CD4-positive, alpha-beta T cell treated with Interleukin-17A for 1 hour (primary cell): Measurements from ENCODE around the gene L1CAM.

Source experiments
- DNase-seq: peaks from one replicate; pipeline ENCODE4 v3.0.0-alpha.2; 2020

L1CAM gene

DNA sequence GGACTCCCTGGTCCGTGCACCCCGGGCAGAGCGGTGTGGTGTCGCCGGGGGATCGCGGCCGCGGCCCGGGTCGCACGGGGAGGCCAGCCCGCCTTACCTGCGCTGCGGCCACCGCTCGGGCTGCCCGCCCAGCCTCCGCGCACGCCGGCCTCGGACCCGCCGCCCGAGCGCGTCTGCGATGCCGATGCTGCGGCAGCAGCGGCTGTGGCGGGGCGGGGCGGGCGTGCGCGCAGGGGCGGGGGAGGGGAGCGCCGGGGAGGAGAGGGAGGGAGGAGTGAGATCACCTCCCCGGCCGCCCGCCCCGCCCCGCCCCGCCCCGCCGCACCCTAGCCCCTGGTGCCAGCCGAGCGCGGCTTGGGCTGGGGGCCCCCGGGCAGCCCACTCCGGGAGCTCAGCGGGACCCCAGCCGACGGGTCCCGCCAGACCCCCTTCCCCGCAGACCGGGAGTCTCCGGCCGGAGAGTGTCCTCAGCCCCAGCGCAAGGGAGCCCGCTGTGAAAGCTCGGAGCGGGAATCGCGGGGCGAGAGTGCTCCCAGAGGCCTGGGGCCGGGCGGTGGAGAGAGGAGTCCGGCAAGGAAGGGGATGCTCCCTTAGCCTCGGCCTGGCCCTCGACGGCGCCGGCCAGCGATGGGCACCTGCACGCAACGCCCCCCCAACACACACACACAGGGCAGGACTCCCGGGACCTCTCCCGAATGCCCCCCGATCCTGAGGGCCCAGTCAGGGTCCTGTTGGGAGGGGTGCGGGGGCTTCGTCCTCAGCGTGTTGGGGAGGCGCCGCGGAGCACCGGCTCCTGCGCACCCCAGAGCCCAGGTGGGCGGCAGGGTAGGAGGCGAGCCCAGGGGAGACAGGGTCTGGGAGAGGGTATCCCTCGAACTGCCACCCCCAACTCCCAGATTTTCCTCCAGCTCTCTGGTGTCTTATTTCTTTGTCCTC lies at the start of gene L1CAM:
Gene L1CAM, minus strand, starts transcription at position 206 of the 936 bp plus-strand sequence. CDS start 10,337 bp downstream, outside the sequence.
- DNase-seq = peak; percentile 27

GRCh38 chrX:153935326-153935851 lies 49.4 kb upstream of the L1CAM start:
- DNase-seq = no peak

- DNase-seq = peak; percentile 71
Measured at GRCh38 chrX:153934762-153935325, 48.9 kb upstream of the L1CAM start, which contains the start of gene NAA10. TSS of gene NAA10 (minus strand) at chrX:153935037. CDS start at chrX:153934904, 133 bp downstream.

- DNase-seq = no peak
Measured at GRCh38 chrX:153934148-153934761, 48.3 kb upstream of the L1CAM start.

DNA sequence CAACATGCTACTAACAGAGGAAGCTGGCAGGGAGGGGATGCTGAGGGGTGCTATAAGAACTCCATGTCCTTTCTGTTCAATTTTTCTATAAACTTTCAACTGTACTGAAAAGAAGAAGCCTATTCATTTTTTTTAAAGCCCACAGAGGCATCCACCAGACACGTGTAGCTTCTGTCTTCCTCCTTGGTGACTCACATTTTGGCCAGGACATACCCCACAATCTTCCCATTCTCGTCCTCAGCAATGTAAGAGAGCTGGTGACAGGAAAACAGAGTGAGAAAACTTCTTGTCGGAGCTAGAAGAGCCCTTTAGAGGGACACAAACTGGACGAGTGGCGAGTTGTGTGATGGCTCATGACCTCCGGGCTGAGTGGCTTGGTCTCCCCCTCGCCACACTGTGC lies 47.8 kb upstream of the L1CAM start:
- no peak for DNase-seq

DNA sequence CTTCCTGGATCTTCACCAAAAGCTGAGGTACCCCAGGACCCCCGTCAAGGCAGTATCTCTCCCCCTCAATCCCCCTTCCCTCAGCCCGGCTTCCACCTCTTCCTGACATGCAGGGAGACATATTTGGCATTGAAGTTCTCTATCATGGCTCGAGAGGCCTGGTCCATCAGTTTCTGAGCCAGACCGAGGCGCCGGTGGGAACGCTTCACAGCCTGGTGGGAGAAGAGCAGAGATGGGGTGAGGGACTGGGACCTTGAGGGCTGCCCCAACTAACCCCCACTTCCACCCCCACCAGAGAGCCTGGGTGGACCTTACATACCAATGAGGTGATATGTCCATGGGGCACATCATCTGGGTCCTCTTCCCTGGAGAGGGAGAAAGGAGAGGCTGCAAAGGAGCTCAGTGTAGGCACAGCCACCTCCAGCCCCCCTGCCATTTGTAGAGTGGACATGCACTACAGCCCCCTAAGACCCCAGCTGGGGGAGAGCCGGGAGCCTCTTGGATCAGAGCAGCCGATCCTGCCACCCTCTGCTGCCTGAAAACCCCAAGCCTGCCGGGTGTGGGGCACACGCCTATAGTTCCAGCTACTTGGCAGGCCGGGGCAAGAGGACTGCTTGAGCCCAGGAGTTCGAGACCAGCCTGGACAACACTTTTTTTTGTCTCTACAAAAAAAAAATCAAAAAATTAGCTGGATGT lies 46.4 kb upstream of the L1CAM start:
- no peak for DNase-seq

GRCh38 chrX:153931748-153932147 lies 45.8 kb upstream of the L1CAM start:
- no peak for DNase-seq

- DNase-seq = no peak
Measured at GRCh38 chrX:153931151-153931550, 45.2 kb upstream of the L1CAM start.

DNA sequence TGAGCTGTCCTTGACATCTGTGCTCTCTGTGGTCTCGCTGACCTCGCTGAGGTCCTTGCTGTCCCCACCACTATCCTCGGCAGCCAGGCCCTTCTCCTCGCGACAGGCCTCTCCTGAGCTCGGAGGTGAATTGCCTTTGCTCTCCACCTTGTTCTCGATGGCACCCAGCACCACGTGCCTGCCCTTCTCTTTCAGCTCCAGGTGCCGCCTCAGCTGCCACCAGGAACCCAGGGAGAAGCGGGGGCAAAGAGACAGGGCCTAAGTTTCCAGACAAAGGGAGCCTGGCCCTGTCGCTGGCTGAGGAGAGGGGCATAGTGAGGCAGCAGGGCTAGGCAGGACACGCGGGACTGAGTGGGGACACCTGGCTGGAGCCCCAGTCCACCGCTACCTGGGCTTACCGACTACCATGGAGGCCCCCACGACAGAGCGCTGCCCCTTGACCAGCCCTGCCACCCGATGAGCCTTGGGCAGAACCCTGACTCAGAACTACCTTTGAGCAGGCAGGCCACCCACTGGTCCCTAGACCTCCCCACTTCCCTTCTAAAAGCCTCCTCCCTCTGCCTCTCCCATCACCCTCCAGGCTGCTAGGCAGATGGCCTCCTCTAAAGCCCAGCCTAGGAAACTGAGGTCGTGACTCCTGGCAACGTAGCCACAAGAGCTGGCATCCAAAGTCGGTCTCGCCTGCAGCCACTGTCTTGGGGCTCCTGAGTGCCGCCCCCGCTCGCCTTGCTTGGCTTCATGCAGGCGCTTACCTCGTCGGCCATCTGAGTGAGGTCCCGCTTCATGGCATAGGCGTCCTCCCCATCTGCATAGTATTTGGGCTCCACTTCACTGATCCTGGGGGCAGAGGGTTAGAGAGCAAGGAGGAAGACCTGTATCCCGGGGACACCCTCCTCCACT lies 44.3 kb upstream of the L1CAM start:
- DNase-seq = no peak

- no peak for DNase-seq
Measured at GRCh38 chrX:153929576-153929975, 43.6 kb upstream of the L1CAM start.

DNA sequence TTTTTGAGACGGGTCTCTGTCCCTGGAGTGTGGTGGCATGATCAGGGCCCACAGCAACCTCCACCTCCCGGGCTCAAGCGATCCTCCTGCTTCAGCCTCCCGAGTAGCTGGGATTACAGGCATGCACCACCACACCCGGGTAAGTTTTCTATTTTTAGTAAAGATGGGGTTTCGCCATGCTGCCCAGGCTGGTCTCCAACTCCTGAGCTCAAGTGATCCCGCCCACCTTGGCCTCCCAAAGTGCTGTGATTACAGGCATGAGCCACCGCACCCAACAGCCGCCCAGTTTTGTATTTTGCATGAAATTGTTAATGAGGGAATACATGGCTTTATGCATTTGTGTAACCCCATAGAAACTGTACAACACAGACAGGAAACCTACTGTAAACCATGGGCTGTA lies 42.9 kb upstream of the L1CAM start:
- no peak for DNase-seq

DNA sequence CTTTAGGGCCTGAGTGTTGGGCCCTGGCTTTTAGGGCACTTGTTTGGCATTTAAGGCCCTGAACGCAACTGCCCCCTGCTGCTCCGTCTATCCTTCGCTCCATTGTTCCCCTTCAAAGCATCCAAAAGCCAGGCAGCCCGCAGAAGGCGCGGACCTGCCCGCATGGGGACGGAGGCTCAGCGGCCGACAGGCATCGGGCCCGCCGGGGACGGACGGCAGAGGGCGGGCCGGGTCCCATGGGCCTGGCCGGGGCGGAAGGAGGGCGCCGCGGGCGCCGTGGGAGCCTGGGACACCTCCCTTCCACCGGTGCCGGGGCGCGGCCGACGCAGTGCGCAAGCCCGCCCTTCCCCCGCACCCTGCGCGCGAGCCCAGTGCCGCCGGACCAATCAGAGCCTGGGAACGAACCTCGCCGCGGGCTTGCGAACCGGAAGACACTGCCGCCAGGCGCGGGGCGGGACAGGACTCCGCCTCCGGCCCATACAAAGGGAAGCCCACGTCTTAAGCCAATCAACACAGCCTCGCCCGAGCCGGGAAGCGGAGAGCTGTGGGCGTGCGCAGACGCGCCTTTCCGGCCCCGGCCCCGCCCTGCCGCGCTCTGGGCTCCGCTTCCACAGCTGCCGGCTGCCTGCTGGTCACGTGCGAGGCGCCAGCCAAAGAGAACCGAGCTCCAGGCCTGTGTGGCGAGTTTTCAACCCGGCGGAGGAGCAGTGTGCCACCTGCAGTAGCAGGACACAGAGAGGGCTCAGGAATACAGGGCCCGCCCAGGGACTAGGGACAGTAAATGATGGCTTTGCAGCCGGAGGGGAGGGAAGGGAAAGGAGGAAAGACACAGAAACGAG lies 42.2 kb upstream of the L1CAM start:
- DNase-seq = peak; percentile 96

- DNase-seq = no peak
Measured at GRCh38 chrX:153927672-153927921, 41.6 kb upstream of the L1CAM start.

- DNase-seq = peak; percentile 85
Measured at GRCh38 chrX:153926858-153927671, 41.1 kb upstream of the L1CAM start.

- DNase-seq = no peak
Measured at GRCh38 chrX:153926552-153926857, 40.5 kb upstream of the L1CAM start.

DNA sequence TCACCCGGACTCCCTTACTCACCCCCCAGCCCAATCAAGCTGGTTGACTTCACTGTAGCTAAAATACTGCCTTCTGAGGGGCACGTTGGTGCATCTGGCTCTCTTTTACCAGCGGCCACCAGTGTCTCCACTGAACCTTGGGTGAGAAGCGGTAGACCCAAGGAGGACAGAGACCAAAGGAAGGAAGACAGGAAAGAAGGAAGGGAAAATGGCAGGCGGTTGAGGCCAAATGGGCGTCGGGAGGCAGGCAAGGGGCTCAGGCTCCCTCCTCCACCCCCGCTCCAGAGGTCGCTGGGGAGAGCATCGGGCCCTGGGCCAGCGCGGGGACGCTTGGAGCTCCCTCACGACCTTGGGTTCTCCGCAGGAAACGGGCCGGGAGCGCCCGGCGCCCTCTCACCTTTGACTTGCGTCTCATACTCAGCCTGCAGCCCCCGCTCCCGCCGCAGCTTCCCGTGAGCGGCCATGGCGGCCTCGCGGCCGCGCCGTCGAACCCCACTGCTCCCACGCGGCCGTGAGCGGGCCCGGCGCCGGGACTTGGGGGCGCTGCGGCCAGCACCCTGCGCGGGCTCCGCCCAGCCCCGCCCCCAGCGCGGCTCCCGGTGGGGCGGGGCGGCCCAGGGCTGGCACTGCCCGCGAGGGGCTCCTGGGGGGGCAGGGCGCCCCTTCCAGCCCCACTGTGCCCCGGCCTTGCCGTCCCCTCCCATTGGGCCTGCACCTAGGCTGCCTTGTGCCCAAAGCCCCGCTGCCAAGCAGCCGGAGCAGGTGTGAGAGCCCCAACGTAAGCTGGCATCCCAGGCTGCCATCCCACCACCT lies 40.0 kb upstream of the L1CAM start, which contains the start of gene ARHGAP4:
Gene ARHGAP4, minus strand, starts transcription at position 526 of the 813 bp plus-strand sequence. Its CDS starts 62 bp downstream, at position 464.
- DNase-seq = peak; percentile 42

DNA sequence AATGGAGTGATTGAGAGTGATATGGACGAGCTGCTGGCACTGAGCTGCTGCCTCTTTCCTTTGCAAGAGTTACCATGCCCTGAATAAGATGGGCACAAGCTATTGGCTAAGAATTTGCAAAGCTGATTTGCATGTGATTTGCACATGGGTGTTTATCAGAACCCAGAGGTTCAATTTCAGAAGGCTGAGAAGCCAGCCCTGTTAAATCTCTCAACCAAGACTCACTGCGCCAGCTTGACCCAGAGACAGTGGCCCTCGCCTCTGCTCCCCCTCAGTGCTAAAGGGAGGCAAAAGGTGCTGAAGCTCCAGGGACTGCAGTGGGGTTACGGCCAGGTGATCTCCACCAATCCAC lies 39.4 kb upstream of the L1CAM start:
- no peak for DNase-seq

GRCh38 chrX:153924149-153924861 lies 38.3 kb upstream of the L1CAM start:
- peak; percentile 62 for DNase-seq
